Upper lobe of right lung (tissue), 1 donor: ENCODE measurements around the gene PSMB10. TPM values are rescaled to one million over a fixed set of nuclear protein-coding genes. Genes with fewer than 3 reads are reported as not detected.
A peak's percentile ranks its signal among the peaks of the same experiment; 100 is the strongest.
"Not testable (repeated sequence)": the region's sequence is repeated elsewhere in the genome, so short reads cannot be mapped to it uniquely, and the experiment has no call there.

Experiments
- ATAC-seq: fragments of 200-7000 bp; cut with Tn5 transposase; one replicate; pipeline ENCODE4 v1.9.1; 2020; ENCODE audit warnings: mild to moderate bottlenecking, moderate library complexity
- DNase-seq: peaks from one replicate; pipeline ENCODE4 v3.0.0-alpha.2; 2020
- H3K27ac ChIP-seq: fragments of 200-600 bp; one replicate; pipeline ENCODE4 v1.8.0; 2022
- H3K27me3 ChIP-seq: fragments of 200-600 bp; one replicate; pipeline ENCODE4 v1.8.0; 2022; ENCODE audit warnings: mild to moderate bottlenecking
- H3K36me3 ChIP-seq: fragments of 200-600 bp; one replicate; pipeline ENCODE4 v1.8.0; 2022
- H3K4me1 ChIP-seq: fragments of 200-600 bp; one replicate; pipeline ENCODE4 v1.8.0; 2022
- H3K4me3 ChIP-seq: fragments of 200-600 bp; one replicate; pipeline ENCODE4 v1.8.0; 2022; ENCODE audit warnings: mild to moderate bottlenecking
- H3K9me3 ChIP-seq: fragments of 200-600 bp; one replicate; pipeline ENCODE4 v1.8.0; 2022
- CTCF ChIP-seq: fragments of 200-600 bp; IDR thresholded peaks from one replicate; pipeline ENCODE4 v1.8.0; 2022; ENCODE audit warnings: antibody characterized with exemption
- intact Hi-C: fragments of 100-400 bp; cut with DNase I; formaldehyde crosslinking; loops from one replicate; pipeline ENCODE4 v1.11.0; 2022
- total RNA-seq: library from RNA; stranded (reverse); fragmentation: NEBNext Ultra II Directional; extraction: Animal tissue kit (Norgen Biotek cat#: 25700); gene quantifications from one replicate; pipeline ENCODE4 v1.2.1, GENCODE V29; 2021
- donor health status: DM: no; HTN: yes; CAD: no; lungs with severe emphysema.

PSMB10 gene
- total RNA-seq, 1 donor from 2014 or later, result 71.6 TPM

GRCh38 chr16:67915831-67916723 is 20.6 kb downstream of the PSMB10 start:
- H3K9me3 ChIP-seq, result no peaks in the 10 kb centered on the region
- DNase-seq (no peak), ATAC-seq (peak; percentile 22)
- no peak overlapping the region for H3K4me3 ChIP-seq
- no peak for TF ChIP-seq CTCF
- no peak overlapping the region for H3K27ac ChIP-seq
- peaks cover 5% of the 10 kb centered on the region for H3K36me3 ChIP-seq
- no peaks in the 10 kb centered on the region for H3K27me3 ChIP-seq
- intact Hi-C loops, result no loop called here
- peaks cover 25% of the 10 kb centered on the region for H3K4me1 ChIP-seq

DNA sequence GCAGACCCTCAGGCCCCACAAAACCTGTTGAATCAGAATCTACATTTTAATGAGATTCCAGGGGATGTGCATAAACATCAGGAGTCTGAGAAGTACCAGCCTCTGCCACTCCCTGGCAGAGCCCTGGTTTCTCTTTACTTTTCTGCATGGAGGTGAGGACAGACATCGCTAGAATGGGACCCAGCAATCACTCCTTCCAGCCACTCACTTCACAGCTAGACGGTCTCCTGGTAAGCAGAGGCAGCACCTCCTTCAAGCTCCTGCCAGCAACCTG is 21.2 kb downstream of the PSMB10 start:
- ATAC-seq, H3K4me3 ChIP-seq, intact Hi-C loops, DNase-seq, H3K27me3 ChIP-seq, H3K27ac ChIP-seq, H3K9me3 ChIP-seq: not testable (repeated sequence)
- Histone ChIP-seq H3K36me3 (peaks cover 12% of the 10 kb centered on the region), H3K4me1 (peaks cover 25% of the 10 kb centered on the region)

DNA sequence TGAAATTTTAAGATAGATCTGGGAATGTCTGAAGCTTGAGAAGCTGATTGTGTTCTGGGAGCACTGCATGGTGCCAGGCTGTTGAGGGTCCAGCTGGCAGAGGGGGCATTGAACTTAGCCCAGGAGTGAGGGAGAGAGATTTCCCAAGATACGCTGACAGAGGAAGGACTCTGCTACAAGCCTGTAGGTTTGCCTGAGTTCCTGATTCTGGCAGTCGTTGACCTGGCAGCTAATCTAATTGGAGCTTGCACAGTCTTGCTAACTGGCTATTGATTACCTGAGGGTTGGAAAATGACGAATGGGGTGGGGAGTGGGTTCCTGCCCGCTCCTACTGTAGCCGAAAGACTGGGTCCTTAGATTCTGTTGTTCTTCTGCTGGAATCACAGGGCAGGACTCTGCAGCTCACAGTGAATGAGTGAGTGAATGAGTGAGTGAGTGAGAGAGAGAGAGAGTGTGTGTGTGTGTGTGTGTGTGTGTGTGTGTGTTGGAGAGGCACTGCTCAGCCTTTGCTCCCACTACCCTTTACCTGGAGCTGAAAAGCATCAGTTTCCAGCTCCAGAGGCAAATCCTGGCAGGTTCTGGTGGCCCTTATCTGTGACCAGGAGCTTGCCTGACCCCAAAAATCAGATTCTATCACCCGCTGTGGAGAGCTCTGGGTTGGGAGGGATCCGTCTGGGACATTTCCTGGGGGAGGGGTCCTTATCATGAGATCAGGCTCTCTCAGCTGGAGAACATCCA is 21.7 kb downstream of the PSMB10 start:
- peaks cover 17% of the 10 kb centered on the region for H3K36me3 ChIP-seq
- H3K27ac ChIP-seq, result no peak overlapping the region
- ATAC-seq, result no peak
- no peaks in the 10 kb centered on the region for H3K9me3 ChIP-seq
- no peak for TF ChIP-seq CTCF
- DNase-seq, result no peak
- peaks cover 25% of the 10 kb centered on the region for H3K4me1 ChIP-seq
- intact Hi-C loops, result no loop called here
- H3K4me3 ChIP-seq, result no peak overlapping the region
- H3K27me3 ChIP-seq, result no peaks in the 10 kb centered on the region

DNA sequence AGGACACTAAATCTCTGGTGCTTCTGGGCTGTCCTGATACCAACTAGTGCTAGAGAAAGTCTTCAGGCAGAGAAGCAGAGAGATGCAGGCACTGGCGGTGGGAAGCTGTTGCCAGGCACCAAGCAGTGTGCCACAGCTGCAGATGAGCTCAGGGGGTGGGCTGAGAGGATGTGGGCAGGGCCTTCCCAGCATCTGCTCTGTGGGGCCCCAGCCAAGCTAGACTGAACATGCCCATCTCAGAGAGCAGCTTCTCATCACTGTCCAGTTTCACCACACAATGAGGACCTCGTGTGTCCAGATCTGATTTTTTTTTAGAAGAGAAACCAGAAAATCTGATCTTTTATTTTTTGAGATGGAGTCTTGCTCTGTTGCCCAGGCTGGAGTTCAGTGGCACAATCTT is 26.5 kb downstream of the PSMB10 start:
- H3K27ac ChIP-seq, result no peak overlapping the region
- H3K4me3 ChIP-seq, result no peak overlapping the region
- H3K36me3 ChIP-seq, result peaks cover 30% of the 10 kb centered on the region
- no peaks in the 10 kb centered on the region for H3K9me3 ChIP-seq
- TF ChIP-seq CTCF, result no peak
- H3K4me1 ChIP-seq, result no peaks in the 10 kb centered on the region
- H3K27me3 ChIP-seq, result no peaks in the 10 kb centered on the region
- intact Hi-C loops, result no loop called here
- DNase-seq (no peak), ATAC-seq (no peak)

- Histone ChIP-seq H3K27ac (no peak overlapping the region), H3K9me3 (no peaks in the 10 kb centered on the region), H3K36me3 (peaks cover 30% of the 10 kb centered on the region), H3K4me1 (no peaks in the 10 kb centered on the region), H3K27me3 (no peaks in the 10 kb centered on the region), H3K4me3 (no peak overlapping the region)
- DNase-seq (no peak), ATAC-seq (peak; percentile 20)
- intact Hi-C loops, result no loop called here
- no peak for TF ChIP-seq CTCF
Observed at GRCh38 chr16:67909056-67909742, 27.5 kb downstream of the PSMB10 start.
